ENCODE data around the gene CSNK2A2. TPM values are rescaled to one million over a fixed set of nuclear protein-coding genes. Genes with fewer than 3 reads are reported as not detected.
A peak's percentile ranks its signal among the peaks of the same experiment; 100 is the strongest.

CSNK2A2 gene
- total RNA-seq, 2 donors from 2014 or later = 72.6 to 84.5 TPM

DNA sequence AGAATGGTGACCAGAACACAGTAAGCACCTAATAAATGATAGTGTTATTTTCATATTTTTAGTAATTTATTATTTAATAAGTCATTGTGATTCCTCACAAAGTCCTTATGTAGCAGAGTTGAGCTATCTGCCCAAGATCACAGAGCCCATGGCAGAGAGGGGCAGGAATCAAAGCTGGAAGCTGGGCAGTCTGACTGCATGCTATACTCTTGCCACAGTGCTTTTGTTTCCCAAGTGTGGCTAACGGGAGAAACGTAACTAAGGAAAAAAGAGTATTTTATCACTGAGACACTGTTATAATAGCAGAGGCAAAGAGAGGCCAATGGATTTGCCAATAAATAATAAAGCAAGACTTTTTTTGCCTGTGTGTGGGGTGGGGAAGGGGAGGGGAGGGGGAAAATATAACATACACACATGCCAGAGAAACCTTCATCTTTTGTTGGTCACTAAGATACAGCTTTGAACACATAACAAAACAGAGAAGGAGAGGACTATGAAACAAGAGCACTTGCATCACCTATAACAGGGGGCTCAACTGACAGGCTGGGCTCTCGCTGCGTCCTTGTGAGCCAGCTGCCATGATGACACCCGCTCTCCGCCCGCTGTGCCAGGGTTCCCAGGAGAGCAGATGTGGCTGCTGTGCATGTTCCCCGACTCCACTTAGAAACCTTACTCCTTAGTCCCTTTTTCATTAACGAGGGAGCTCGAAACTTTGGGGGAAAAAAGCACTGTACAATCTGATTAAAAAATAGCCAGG, 10.1 kb downstream of the CSNK2A2 start:
- peaks cover 12 to 20% of the 10 kb centered on the region in 2 donors for H3K4me1 Mint-ChIP-seq (ENCODE audit: low read depth in 2 of 2)

DNA sequence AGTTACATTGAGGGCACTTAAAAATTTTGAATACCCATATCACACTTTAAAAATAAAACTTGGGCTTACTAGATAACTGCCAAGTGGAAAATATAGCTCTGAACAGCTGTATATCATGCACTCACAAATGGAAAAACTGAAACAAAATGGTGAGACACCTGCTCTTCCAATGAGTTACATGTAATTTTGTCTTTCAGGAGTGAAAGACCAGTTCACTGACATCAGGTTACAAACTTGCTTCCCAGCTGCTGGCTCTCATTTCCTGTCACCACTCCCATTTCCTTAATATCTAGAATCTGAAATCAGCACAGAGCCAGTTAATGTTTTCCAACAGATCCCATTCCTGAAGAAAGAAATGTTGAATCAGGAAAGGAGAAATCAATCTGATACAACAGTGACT, 10.8 kb downstream of the CSNK2A2 start:
- H3K27me3 Mint-ChIP-seq = no peaks in the 10 kb centered on the region
- no peak overlapping the region for H3K27ac Mint-ChIP-seq
- peaks cover 35% of the 10 kb centered on the region for H3K36me3 Mint-ChIP-seq
- ATAC-seq = no peak
- DNase-seq (ENCODE audit: low spot score) = no peak
- H3K9me3 Mint-ChIP-seq = no peaks in the 10 kb centered on the region
- peaks cover 11 to 14% of the 10 kb centered on the region in 2 donors for H3K4me1 Mint-ChIP-seq (ENCODE audit: low read depth in 2 of 2)
- no peak overlapping the region for H3K4me3 Mint-ChIP-seq

More for the DNA sequence above, 10.1 kb downstream of the CSNK2A2 start:
- ATAC-seq (no peak), DNase-seq (ENCODE audit: low spot score) (no peak)
- Mint-ChIP-seq H3K36me3 (peaks cover 36% of the 10 kb centered on the region), H3K27me3 (no peaks in the 10 kb centered on the region), H3K27ac (no peak overlapping the region), H3K9me3 (no peaks in the 10 kb centered on the region), H3K4me3 (no peak overlapping the region)

DNA sequence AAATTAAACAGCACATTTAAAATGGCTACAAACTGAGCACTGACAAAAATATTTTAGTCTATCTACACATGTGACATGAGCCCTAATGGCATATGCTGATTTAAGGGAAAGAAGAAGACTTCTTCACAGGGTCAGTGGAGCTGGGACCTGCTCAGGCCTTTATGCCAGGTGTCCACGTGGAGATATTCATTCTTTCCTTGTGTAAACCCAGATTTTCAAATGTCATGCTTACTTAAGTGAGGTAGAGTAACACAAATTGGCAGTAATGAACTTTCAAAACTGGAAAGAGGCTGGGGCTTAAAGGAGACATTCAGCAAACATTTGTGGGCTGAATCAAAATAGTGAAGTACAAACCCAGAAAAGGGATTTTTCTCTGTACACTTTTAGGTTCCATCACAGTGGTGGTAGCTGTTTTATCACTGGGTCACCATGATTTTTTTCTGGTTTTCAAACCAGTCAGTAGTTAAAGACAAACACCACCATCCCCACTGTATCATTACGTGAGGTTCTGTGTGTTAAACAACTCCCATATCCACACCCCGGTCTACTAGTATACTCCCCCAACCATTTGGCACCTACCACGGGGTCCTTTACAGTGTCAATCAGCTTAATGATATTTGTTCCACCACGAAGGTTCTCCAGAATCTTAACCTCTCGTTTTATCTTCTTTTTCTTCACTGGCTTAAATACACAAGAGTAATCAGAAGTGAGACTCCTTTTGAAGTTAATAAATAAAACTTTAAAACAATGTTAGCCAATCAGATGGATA, 11.5 kb downstream of the CSNK2A2 start:
- no peak overlapping the region for H3K27ac Mint-ChIP-seq
- no peaks in the 10 kb centered on the region for H3K9me3 Mint-ChIP-seq
- H3K27me3 Mint-ChIP-seq = no peaks in the 10 kb centered on the region
- ATAC-seq (no peak), DNase-seq (ENCODE audit: low spot score) (no peak)
- no peak overlapping the region for H3K4me3 Mint-ChIP-seq
- H3K4me1 Mint-ChIP-seq (ENCODE audit: low read depth in 2 of 2) = peaks cover 6 to 9% of the 10 kb centered on the region in 2 donors
- H3K36me3 Mint-ChIP-seq = peaks cover 36% of the 10 kb centered on the region

DNA sequence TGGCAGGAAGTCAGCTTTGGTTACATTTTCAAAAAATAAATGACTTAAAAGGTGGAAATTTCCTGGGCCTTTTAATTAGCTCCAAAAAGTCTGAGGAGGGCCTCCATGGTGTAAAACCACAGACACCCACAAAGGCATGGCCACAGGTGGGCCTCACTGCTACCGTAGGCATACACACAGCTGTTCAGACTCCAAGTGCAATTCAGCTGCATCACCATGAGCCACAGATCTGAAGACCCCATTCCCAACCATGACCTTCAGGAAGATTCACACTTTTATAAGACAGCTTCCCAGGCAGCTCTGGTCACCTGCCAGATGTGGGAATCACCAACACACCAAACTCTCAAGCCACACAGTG, 20.6 kb downstream of the CSNK2A2 start:
- H3K36me3 Mint-ChIP-seq = peaks cover 37% of the 10 kb centered on the region
- peak overlapping the region; percentile 10 for H3K4me3 Mint-ChIP-seq
- peak overlapping the region; percentile 13 to 78 for H3K27ac Mint-ChIP-seq
- ATAC-seq = peak in 1 of 2 donors; percentile 45
- peaks cover 20 to 29% of the 10 kb centered on the region in 2 donors for H3K4me1 Mint-ChIP-seq (ENCODE audit: low read depth in 2 of 2)
- no peak for DNase-seq (ENCODE audit: low spot score)
- no peaks in the 10 kb centered on the region for H3K9me3 Mint-ChIP-seq
- H3K27me3 Mint-ChIP-seq = no peaks in the 10 kb centered on the region

DNA sequence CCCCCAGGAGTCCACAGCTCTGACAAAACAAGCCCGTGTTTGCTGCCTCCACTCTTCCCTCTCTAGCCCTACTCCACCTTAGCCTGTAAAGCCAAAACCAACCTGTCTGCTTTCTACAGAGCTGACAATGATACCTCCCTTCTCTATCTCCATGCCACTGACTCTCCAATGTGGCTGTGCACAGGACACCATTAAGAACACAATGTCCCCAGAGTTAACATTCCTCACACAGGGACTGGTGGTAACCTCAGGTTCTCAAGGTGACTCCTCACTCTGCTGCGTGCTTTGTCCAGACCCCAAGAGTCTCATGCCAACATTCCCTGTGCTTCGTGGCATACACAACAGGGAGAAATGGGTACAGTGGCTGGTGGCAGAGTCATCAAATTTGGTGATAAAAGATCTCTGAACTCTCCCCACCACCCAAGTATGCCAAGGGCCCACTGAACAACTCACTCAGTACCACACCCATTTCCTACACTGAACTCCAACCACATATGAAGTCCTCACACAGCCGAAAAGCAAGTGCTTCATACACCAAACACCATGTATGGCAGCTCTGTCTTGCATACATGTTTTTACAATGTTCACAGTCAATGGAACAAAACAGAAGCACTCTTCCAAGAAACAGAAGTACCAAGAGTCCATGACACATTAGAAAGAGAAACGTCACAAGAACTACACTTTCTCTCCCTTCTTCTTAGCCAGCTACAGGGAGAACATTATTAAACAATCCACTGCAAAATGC, 21.1 kb downstream of the CSNK2A2 start:
- H3K36me3 Mint-ChIP-seq = peaks cover 38% of the 10 kb centered on the region
- DNase-seq (ENCODE audit: low spot score) = no peak

DNA sequence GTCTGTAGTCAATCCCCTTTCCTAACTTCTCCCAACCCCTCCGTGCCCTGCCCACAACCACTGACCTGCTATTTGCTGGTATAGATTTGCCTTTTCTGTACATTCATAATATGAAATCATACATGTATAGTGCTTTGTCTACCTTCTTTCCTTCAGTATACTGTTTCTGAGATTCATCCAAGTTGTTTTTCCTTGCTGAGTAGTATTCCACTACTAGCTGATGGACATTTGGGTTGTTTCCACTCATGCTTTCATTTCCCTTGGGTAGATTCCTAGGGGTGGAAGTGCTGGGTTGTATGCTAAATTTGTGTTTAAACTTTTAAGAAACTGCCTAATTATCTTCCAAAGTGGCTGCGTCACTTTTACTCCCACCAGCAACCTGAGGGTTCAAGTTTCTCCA, 27.7 kb downstream of the CSNK2A2 start:
- Mint-ChIP-seq H3K4me1 (ENCODE audit: low read depth in 2 of 2) (peaks cover 0 to 2% of the 10 kb centered on the region in 2 donors), H3K4me3 (no peak overlapping the region), H3K36me3 (peaks cover 33% of the 10 kb centered on the region), H3K9me3 (no peaks in the 10 kb centered on the region), H3K27me3 (no peaks in the 10 kb centered on the region), H3K27ac (no peak overlapping the region)
- DNase-seq (ENCODE audit: low spot score) (no peak), ATAC-seq (no peak)

More for the DNA sequence above, 21.1 kb downstream of the CSNK2A2 start:
- peak overlapping the region; percentile 10 for H3K4me3 Mint-ChIP-seq
- H3K27ac Mint-ChIP-seq = peak overlapping the region; percentile 13 to 78
- peak in 1 of 2 donors; percentile 36 for ATAC-seq
- peaks cover 20 to 29% of the 10 kb centered on the region in 2 donors for H3K4me1 Mint-ChIP-seq (ENCODE audit: low read depth in 2 of 2)
- H3K9me3 Mint-ChIP-seq = no peaks in the 10 kb centered on the region
- H3K27me3 Mint-ChIP-seq = no peaks in the 10 kb centered on the region

DNA sequence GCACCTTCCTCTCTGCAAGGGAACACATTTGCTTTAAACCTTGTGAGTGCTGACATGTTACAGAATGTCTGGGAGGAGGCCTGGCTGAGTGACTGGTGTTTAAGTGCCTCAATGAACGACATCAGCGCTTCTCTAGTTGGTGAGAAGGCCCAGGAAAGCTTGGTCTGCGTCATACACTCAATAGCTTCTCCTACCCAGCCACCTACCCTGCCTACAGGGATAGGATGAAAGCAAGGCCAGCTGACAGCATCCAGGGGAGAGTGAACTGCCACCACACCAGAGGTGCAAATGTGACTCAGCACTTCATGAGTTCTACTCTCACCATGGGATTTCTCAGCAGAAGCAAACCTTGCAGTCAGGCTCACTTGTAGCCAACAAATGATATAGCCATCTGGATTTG, 37.1 kb downstream of the CSNK2A2 start:
- ATAC-seq = peak in 1 of 2 donors; percentile 56
- H3K27ac Mint-ChIP-seq = no peak overlapping the region

DNA sequence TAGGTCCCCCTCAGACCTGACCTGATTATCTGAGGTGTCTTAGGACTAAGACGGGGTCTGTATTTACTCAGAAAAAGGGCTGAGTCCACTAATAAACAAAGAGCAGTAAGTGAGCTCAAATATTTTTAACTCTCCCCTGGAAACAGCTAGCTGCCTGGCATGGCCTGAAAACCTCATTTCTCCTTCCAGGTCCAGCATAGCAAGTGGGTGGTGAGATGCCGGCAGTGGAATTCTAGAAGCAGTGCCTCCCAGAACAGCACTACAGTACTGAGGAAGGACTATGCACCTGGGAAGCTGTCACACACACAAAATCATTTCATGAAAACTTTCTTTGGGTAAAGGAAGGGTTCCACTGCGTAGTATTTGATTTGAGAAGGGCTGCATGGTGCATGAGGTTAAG, 39.2 kb downstream of the CSNK2A2 start:
- no peaks in the 10 kb centered on the region for H3K9me3 Mint-ChIP-seq
- no peaks in the 10 kb centered on the region for H3K27me3 Mint-ChIP-seq
- ATAC-seq = no peak
- peaks cover 4% of the 10 kb centered on the region for H3K36me3 Mint-ChIP-seq
- H3K4me3 Mint-ChIP-seq = no peak overlapping the region
- DNase-seq (ENCODE audit: low spot score) = no peak
- H3K4me1 Mint-ChIP-seq (ENCODE audit: low read depth in 2 of 2) = peaks cover 8 to 10% of the 10 kb centered on the region in 2 donors
- H3K27ac Mint-ChIP-seq = no peak overlapping the region

More for the DNA sequence above, 37.1 kb downstream of the CSNK2A2 start:
- peaks cover 4 to 6% of the 10 kb centered on the region in 2 donors for H3K4me1 Mint-ChIP-seq (ENCODE audit: low read depth in 2 of 2)
- no peak for DNase-seq (ENCODE audit: low spot score)
- H3K9me3 Mint-ChIP-seq = no peaks in the 10 kb centered on the region
- H3K27me3 Mint-ChIP-seq = no peaks in the 10 kb centered on the region
- no peak overlapping the region for H3K4me3 Mint-ChIP-seq
- peaks cover 24% of the 10 kb centered on the region for H3K36me3 Mint-ChIP-seq

DNA sequence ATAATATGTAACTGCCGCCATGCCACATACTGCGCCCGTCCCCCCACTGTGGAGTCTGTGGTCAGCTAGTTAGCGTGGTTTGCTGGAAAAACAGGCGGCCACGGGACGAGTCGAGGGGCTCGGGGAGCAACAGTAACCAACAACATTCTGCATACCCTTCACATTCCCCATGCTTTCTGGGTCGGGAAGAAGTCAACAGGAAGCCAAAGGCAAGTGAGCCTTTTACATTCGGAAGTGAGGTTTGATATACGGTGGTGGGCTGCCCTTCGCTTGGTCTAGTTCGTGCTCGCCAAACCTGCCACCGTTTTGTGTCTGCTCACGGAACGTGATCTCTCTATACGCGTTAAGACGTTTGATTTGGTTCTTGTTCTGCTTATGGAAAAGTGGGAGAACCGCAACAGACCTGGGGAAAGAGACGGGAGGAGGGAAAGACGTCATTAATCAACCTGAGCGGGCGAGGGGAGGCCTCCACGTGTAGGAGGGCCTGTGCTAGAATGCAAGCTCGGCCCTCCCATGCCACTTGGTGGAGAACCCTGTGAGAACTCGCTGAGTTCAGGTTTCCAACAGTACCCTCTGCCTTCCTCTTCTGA, 39.9 kb downstream of the CSNK2A2 start:
- H3K27me3 Mint-ChIP-seq = no peaks in the 10 kb centered on the region
- ATAC-seq (no peak), DNase-seq (ENCODE audit: low spot score) (no peak)
- H3K36me3 Mint-ChIP-seq = peaks cover 4% of the 10 kb centered on the region
- no peak overlapping the region for H3K27ac Mint-ChIP-seq
- H3K4me1 Mint-ChIP-seq (ENCODE audit: low read depth in 2 of 2) = peaks cover 8 to 10% of the 10 kb centered on the region in 2 donors
- H3K4me3 Mint-ChIP-seq = no peak overlapping the region
- H3K9me3 Mint-ChIP-seq = no peaks in the 10 kb centered on the region

DNA sequence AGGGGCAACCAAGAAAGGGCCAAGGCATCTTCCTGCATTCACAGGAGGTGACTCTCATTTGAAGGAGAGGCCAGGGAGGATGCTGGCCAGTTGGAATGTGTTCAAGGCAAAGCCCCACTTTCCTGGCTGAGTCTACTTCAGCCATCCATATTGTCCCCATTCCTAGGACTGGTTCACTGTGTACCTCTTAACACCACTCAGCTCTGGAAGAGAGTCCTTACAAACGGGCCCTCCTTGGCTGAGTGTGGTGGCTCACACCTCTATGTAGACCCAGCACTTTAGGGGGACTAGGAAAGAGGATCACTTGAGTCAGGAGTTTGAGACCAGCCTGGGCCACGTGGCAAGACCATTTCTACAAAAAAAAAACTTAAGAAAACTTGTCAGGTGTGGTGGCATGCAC, 40.7 kb downstream of the CSNK2A2 start:
- ATAC-seq (no peak), DNase-seq (ENCODE audit: low spot score) (no peak)
- Mint-ChIP-seq H3K36me3 (peaks cover 4% of the 10 kb centered on the region), H3K27me3 (no peaks in the 10 kb centered on the region), H3K4me3 (no peak overlapping the region), H3K9me3 (no peaks in the 10 kb centered on the region), H3K4me1 (ENCODE audit: low read depth in 2 of 2) (peaks cover 8 to 10% of the 10 kb centered on the region in 2 donors), H3K27ac (no peak overlapping the region)

DNA sequence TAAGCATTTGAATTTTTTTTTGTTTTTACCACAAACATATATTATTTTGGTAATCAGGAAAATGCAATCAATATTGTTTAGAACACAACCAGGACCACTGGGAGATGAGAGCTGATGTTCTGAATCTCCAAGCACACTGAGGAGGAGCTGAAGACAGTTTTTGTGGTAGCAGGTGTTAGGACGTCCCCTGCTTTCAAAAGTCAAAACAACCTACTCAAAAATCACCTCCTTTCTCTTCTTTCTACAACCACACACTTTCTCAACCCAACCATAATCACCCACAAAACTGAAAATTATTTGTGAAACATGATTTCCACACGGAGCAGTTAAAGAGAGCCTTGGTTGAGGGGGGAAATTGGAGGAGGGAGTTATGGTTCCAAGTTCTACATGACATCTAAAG, 42.1 kb downstream of the CSNK2A2 start:
- H3K36me3 Mint-ChIP-seq = peaks cover 4% of the 10 kb centered on the region
- no peaks in the 10 kb centered on the region for H3K27me3 Mint-ChIP-seq
- no peak overlapping the region for H3K27ac Mint-ChIP-seq
- H3K4me3 Mint-ChIP-seq = no peak overlapping the region
- ATAC-seq (peak; percentile 41 to 50), DNase-seq (ENCODE audit: low spot score) (no peak)
- no peaks in the 10 kb centered on the region for H3K9me3 Mint-ChIP-seq
- peaks cover 8 to 10% of the 10 kb centered on the region in 2 donors for H3K4me1 Mint-ChIP-seq (ENCODE audit: low read depth in 2 of 2)

DNA sequence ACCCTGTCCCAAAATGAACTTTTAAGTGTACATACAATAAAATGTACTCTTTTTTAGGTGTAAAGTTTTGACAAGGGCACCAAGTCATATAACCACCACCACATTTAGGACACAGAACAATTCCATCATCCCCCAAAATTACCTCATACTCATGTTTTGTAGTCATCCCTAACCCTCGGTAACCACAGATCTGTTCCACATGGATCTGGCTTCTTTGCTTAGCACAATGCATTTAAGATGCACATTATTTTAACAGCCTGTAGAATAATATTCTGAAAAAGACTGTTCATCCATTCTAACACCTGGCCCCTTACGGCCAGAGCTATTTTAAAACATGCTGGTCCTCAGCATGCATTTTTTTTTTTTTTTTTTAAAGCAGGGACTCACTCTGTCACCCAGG, 43.6 kb downstream of the CSNK2A2 start:
- H3K36me3 Mint-ChIP-seq = no peaks in the 10 kb centered on the region
- no peak for ATAC-seq
- no peak overlapping the region for H3K27ac Mint-ChIP-seq
- DNase-seq (ENCODE audit: low spot score) = no peak
- peaks cover 8% of the 10 kb centered on the region in 2 donors for H3K4me1 Mint-ChIP-seq (ENCODE audit: low read depth in 2 of 2)
- H3K4me3 Mint-ChIP-seq = no peak overlapping the region
- H3K27me3 Mint-ChIP-seq = no peaks in the 10 kb centered on the region
- no peaks in the 10 kb centered on the region for H3K9me3 Mint-ChIP-seq

DNA sequence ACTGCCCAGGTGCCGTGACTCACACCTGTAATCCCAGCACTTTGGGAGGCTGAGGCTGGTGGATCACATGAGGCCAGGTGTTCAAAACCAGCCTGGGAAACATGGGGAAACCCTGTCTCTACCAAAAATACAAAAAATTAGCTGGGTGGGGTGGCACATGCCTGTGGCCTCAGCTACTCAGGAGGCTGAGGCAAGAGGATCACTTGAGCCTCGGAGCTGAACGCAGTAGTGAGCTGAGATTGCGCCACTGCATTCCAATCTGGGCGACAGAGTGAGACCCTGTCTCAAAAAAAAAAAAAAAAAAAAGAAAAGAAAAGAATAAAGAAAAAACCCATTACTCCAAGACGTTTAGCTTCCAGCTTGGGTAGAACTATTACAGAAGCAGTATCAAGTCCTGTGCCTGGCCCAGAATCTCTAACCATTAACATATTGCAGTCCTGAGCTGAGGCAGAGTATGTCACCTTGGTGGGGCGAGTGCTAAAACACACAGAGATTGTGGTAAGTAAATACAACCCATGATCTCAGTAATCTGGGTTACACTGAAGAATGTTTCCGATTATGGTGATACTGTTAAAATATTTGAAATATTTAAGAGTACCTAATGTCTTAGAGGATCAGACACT, 45.5 kb downstream of the CSNK2A2 start:
- DNase-seq (ENCODE audit: low spot score) (no peak), ATAC-seq (no peak)
- H3K9me3 Mint-ChIP-seq = no peaks in the 10 kb centered on the region
- H3K36me3 Mint-ChIP-seq = no peaks in the 10 kb centered on the region
- no peak overlapping the region for H3K4me3 Mint-ChIP-seq
- no peak overlapping the region for H3K27ac Mint-ChIP-seq
- H3K27me3 Mint-ChIP-seq = no peaks in the 10 kb centered on the region
- H3K4me1 Mint-ChIP-seq (ENCODE audit: low read depth in 2 of 2) = peaks cover 8% of the 10 kb centered on the region in 2 donors
